Esophagus muscularis mucosa (tissue), 4 donors: ENCODE results near the gene ADGRG6. TPM values are rescaled to one million over a fixed set of nuclear protein-coding genes. Genes with fewer than 3 reads are reported as not detected.
A peak's percentile ranks its signal among the peaks of the same experiment; 100 is the strongest.

Source experiments
- DNase-seq: peaks from one replicate; pipeline ENCODE4 v3.0.0-alpha.2; 2017; ENCODE audit errors: extremely low spot score
- H3K27ac ChIP-seq, 4 donors: fragments of 200-600 bp; sonication (generic); replicated peaks in 1 of 4; 1 replicate in 3 of 4; 2 replicates in 1 of 4; pipeline ENCODE4 v1.5.1; 2016 to 2019; ENCODE audit warnings: mild to moderate bottlenecking in 1 of 4
- H3K27me3 ChIP-seq, 4 donors: fragments of 200-600 bp; sonication (generic); one replicate each; pipeline versions ENCODE4 v1.5.1 to v1.6.0; 2016 to 2019
- H3K36me3 ChIP-seq, 4 donors: fragments of 200-600 bp; sonication (generic); one replicate each; pipeline ENCODE4 v1.5.1; 2016 to 2019
- H3K4me1 ChIP-seq, 4 donors: fragments of 200-600 bp; sonication (generic); one replicate each; pipeline ENCODE4 v1.5.1; 2016 to 2019
- H3K4me3 ChIP-seq, 4 donors: fragments of 200-600 bp; sonication (generic); 1 replicate in 2 of 4; 2 replicates in 2 of 4; pipeline ENCODE4 v1.5.1; 2016 to 2019; ENCODE audit warnings: mild to moderate bottlenecking in 4 of 4, moderate library complexity in 1 of 4
- H3K9me3 ChIP-seq, 4 donors: fragments of 200-600 bp; sonication (generic); 1 replicate in 3 of 4; 2 replicates in 1 of 4; pipeline ENCODE4 v1.5.1; 2016 to 2019
- CTCF ChIP-seq, 3 experiments: fragments of 200-600 bp in 2 of 3; fragments of 450-650 bp in 1 of 3; sonication (generic) in 2 of 3; IDR thresholded peaks; one replicate each; pipeline ENCODE4 v1.5.1; 2017 to 2019; ENCODE audit warnings: antibody characterized with exemption in 3 of 3, mild to moderate bottlenecking in 2 of 3, moderate library complexity in 1 of 3
- EP300 ChIP-seq: sonication (generic); formaldehyde crosslinking; IDR thresholded peaks from one replicate; pipeline ENCODE4 v1.6.1; 2017; ENCODE audit warnings: antibody characterized with exemption
- POLR2A ChIP-seq: fragments of 450-650 bp; IDR thresholded peaks from one replicate; pipeline ENCODE4 v1.6.1; 2017; ENCODE audit warnings: antibody characterized with exemption, moderate library complexity, mild to moderate bottlenecking, low read depth
- POLR2AphosphoS5 ChIP-seq, 2 donors: sonication (generic); formaldehyde crosslinking; IDR thresholded peaks; one replicate each; pipeline ENCODE4 v1.6.1; 2017; ENCODE audit warnings: antibody characterized with exemption in 2 of 2
- WGBS: methylation state at CpG from one replicate; pipeline ENCODE4 v1.1.5; 2018; 5-methylcytosine and 5-hydroxymethylcytosine counted together
- intact Hi-C: fragments of 100-400 bp; cut with DNase I; formaldehyde crosslinking; loops from one replicate; pipeline ENCODE4 v1.15.1; 2023
- total RNA-seq, 4 donors: library from RNA; depleted of rRNA; stranded (reverse); fragments of >200 nt; gene quantifications; one replicate each; pipeline versions ENCODE4 v1.1.0 to v1.2.1, GENCODE V29; 2016

The ADGRG6 gene
- total RNA-seq, 4 donors from 2014 or later: 5.5 to 11.8 (median 8.0) TPM

- WGBS: 37% methylated on average over 2 of the region's 2 CpGs
- Histone ChIP-seq H3K27ac (peak overlapping the region in 1 of 4 donors; percentile 5), H3K4me3 (no peak overlapping the region), H3K36me3 (no peaks in the 10 kb centered on the region), H3K4me1 (peaks cover 0 to 13% (median 6%) of the 10 kb centered on the region in 4 donors), H3K9me3 (no peaks in the 10 kb centered on the region), H3K27me3 (no peaks in the 10 kb centered on the region)
- no peak for DNase-seq
- intact Hi-C loops: no loop called here
- TF ChIP-seq EP300 (no peak), POLR2AphosphoS5 (IDR thresholded peaks at IDR 0.05) (no peak), POLR2A (no peak), CTCF (IDR thresholded peaks at IDR 0.05) (no peak)
These were observed 76.5 kb downstream of the ADGRG6 start for GRCh38 chr6:142378138-142378875.

- H3K9me3 ChIP-seq: no peaks in the 10 kb centered on the region
- 79% methylated on average over 4 of the region's 4 CpGs for WGBS
- peaks cover 0 to 13% (median 6%) of the 10 kb centered on the region in 4 donors for H3K4me1 ChIP-seq
- H3K27me3 ChIP-seq: no peaks in the 10 kb centered on the region
- no peak overlapping the region for H3K4me3 ChIP-seq
- no peak for DNase-seq
- no peak for TF ChIP-seq CTCF (IDR thresholded peaks at IDR 0.05)
- no peak for TF ChIP-seq EP300
- TF ChIP-seq POLR2A: no peak
- no peak for TF ChIP-seq POLR2AphosphoS5 (IDR thresholded peaks at IDR 0.05)
- no peak overlapping the region for H3K27ac ChIP-seq
- H3K36me3 ChIP-seq: no peaks in the 10 kb centered on the region
- intact Hi-C loops: loop anchor here (10.0 kb wide), 1 partner anchor 216 kb away; no protein-coding TSS in a partner anchor
These were observed 78.8 kb downstream of the ADGRG6 start for GRCh38 chr6:142380626-142381025.

- WGBS: 71% methylated on average over 2 of the region's 2 CpGs
- H3K4me3 ChIP-seq: no peak overlapping the region
- H3K27ac ChIP-seq: no peak overlapping the region
- H3K9me3 ChIP-seq: no peaks in the 10 kb centered on the region
- H3K4me1 ChIP-seq: peaks cover 0 to 13% (median 6%) of the 10 kb centered on the region in 4 donors
- intact Hi-C loops: loop anchor here (10.0 kb wide), 1 partner anchor 216 kb away; no protein-coding TSS in a partner anchor
- H3K36me3 ChIP-seq: no peaks in the 10 kb centered on the region
- TF ChIP-seq EP300 (no peak), POLR2A (no peak), CTCF (IDR thresholded peaks at IDR 0.05) (no peak), POLR2AphosphoS5 (IDR thresholded peaks at IDR 0.05) (no peak)
- no peak for DNase-seq
- H3K27me3 ChIP-seq: no peaks in the 10 kb centered on the region
These were observed 79.4 kb downstream of the ADGRG6 start for GRCh38 chr6:142381181-142381580.

GRCh38 chr6:142381845-142382378 lies 80.1 kb downstream of the ADGRG6 start:
- no peaks in the 10 kb centered on the region for H3K27me3 ChIP-seq
- DNase-seq: no peak
- peaks cover 0 to 13% (median 6%) of the 10 kb centered on the region in 4 donors for H3K4me1 ChIP-seq
- no peaks in the 10 kb centered on the region for H3K9me3 ChIP-seq
- intact Hi-C loops: loop anchor here (10.0 kb wide), 1 partner anchor 217 kb away; no protein-coding TSS in a partner anchor
- H3K27ac ChIP-seq: no peak overlapping the region
- H3K4me3 ChIP-seq: no peak overlapping the region
- WGBS: 86% methylated on average over 5 of the region's 5 CpGs
- TF ChIP-seq POLR2A: no peak
- no peak for TF ChIP-seq EP300
- no peak for TF ChIP-seq POLR2AphosphoS5 (IDR thresholded peaks at IDR 0.05)
- TF ChIP-seq CTCF (IDR thresholded peaks at IDR 0.05): no peak
- no peaks in the 10 kb centered on the region for H3K36me3 ChIP-seq
